IPS-15b (cell line): Measurements from ENCODE around the gene PTGS2.
"Not testable (repeated sequence)": the region's sequence is repeated elsewhere in the genome, so short reads cannot be mapped to it uniquely, and the experiment has no call there.

Source experiments
- H3K27me3 ChIP-seq: one replicate; pipeline ENCODE4 v1.6.1; 2013; ENCODE audit warnings: low read length; ENCODE audit not compliant: control insufficient read depth, insufficient read depth
- H3K36me3 ChIP-seq: one replicate; pipeline ENCODE4 v1.6.1; 2013; ENCODE audit warnings: low read length; ENCODE audit not compliant: control insufficient read depth, insufficient read depth
- H3K4me1 ChIP-seq: one replicate; pipeline ENCODE4 v1.6.1; 2013; ENCODE audit warnings: mild to moderate bottlenecking, low read length; ENCODE audit not compliant: control insufficient read depth, insufficient read depth
- H3K4me3 ChIP-seq: one replicate; pipeline ENCODE4 v1.5.1; 2013; ENCODE audit warnings: low read depth, low read length
- H3K9ac ChIP-seq: one replicate; pipeline ENCODE4 v1.6.1; 2013; ENCODE audit warnings: low read depth, mild to moderate bottlenecking, low read length
- H3K9me3 ChIP-seq: one replicate; pipeline ENCODE4 v1.6.1; 2013; ENCODE audit warnings: mild to moderate bottlenecking, low read length; ENCODE audit not compliant: control insufficient read depth, insufficient read depth

PTGS2 gene

DNA sequence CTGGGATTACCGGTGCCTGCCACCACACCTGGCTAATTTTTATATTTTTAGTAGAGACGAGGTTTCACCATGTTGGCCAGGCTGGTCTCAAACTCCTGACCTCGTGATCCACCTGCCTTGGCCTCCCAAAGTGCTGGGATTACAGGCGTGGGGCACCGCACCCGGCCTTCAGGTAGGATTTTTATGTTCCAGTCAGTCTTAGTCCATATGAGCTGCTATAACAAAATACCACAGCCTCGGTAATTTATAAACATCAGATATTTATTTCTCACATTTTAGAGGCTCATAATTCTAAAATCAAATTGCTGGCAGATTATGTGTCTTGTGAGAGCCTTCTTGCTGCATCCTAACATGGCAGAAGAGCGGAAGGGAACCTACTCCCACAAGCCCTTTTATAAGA is 16.0 kb downstream of the PTGS2 start:
- not testable (repeated sequence) for H3K4me3 ChIP-seq, H3K4me1 ChIP-seq, H3K9me3 ChIP-seq, H3K36me3 ChIP-seq, H3K27me3 ChIP-seq, H3K9ac ChIP-seq

DNA sequence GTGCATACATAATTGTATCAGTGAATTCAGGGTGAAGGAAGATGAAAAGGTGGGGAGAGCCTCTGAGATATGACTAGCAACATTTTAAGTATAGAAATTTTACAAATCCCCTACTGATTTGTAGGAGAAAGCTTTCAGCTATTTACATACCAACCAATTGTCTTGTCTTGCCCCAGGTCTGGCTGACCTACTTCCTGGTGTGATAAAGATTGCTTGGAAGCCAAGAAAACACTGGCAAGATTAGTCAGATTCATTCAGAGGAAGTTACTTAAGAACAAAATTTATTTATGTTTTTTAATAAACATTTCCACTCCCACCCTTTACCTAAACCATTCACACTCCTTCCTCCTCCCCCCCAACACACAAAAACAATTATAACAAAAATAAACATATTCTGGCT is 17.5 kb downstream of the PTGS2 start:
- Histone ChIP-seq H3K4me3 (no peak overlapping the region), H3K9ac (no peak overlapping the region), H3K4me1 (peaks cover 3% of the 10 kb centered on the region), H3K36me3 (no peaks in the 10 kb centered on the region), H3K9me3 (peaks cover 2% of the 10 kb centered on the region), H3K27me3 (no peaks in the 10 kb centered on the region)

GRCh38 chr1:186659890-186660341 is 20.3 kb downstream of the PTGS2 start:
- H3K9ac ChIP-seq, result no peak overlapping the region
- H3K4me1 ChIP-seq, result peaks cover 3% of the 10 kb centered on the region
- no peaks in the 10 kb centered on the region for H3K27me3 ChIP-seq
- peaks cover 2% of the 10 kb centered on the region for H3K9me3 ChIP-seq
- H3K36me3 ChIP-seq, result no peaks in the 10 kb centered on the region
- H3K4me3 ChIP-seq, result no peak overlapping the region

DNA sequence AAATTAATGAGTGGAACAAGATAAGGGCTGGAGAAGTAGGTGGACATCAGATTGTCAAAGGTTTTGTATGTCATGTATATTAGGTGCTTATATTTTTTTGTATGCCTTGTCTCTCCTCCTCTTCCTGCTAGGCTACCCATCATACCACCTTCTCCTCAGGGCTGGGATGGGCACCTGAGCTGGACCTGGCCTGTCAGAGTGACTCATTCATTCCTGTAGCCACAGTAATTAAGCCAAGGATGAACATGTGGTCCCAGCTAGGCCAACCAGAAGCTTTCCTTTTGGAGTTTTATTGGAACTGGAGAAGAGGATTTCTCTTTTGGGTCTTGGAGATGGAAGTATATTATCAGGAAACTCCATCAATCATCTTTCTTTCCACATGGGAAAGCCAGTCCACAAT is 21.2 kb downstream of the PTGS2 start:
- H3K27me3 ChIP-seq, result no peaks in the 10 kb centered on the region
- no peak overlapping the region for H3K9ac ChIP-seq
- H3K4me3 ChIP-seq, result no peak overlapping the region
- H3K4me1 ChIP-seq, result peaks cover 3% of the 10 kb centered on the region
- no peaks in the 10 kb centered on the region for H3K9me3 ChIP-seq
- no peaks in the 10 kb centered on the region for H3K36me3 ChIP-seq

DNA sequence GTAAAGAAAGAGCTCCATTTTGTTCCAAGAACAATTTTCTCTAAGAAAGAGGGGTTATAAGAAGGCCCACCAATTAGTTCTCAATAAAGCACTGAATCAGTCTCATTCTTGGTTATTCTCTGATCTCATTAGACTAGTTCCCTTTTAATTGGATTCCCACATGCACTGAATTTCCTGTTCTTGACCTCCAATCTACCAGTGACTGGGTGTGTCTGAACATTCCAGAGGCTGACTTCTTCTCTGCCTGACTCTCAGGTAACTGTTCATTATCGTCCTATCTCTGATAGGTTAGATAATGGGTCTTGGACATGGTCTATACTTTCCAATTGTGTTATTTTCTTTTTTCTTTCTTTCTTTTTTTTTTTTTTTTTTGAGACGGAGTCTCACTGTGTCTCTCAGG is 22.7 kb downstream of the PTGS2 start:
- Histone ChIP-seq H3K9me3 (no peaks in the 10 kb centered on the region), H3K36me3 (no peaks in the 10 kb centered on the region), H3K4me3 (no peak overlapping the region), H3K27me3 (no peaks in the 10 kb centered on the region), H3K4me1 (no peaks in the 10 kb centered on the region), H3K9ac (no peak overlapping the region)

DNA sequence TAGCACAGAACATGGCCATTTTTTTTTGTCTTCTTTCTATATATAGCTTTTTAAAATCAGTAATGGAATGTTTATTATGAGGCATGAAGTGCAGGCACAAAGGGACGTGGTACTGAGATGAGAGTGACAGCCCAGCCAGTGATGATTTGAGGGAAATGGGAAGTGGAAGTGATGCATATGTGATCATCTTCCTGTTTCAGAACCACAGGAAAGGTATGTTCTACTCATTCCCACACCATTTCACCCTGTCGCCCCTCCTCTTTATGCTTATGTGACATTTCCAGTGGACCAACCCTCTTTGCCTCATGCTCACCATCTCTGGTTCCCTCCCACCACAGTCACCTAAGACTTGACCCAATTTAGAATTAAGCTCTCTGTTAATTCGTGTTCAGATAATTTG is 24.3 kb downstream of the PTGS2 start:
- Histone ChIP-seq H3K9ac (no peak overlapping the region), H3K27me3 (no peaks in the 10 kb centered on the region), H3K4me1 (no peaks in the 10 kb centered on the region), H3K9me3 (no peaks in the 10 kb centered on the region), H3K36me3 (no peaks in the 10 kb centered on the region), H3K4me3 (no peak overlapping the region)

GRCh38 chr1:186654741-186655140 is 25.5 kb downstream of the PTGS2 start:
- H3K4me3 ChIP-seq, result no peak overlapping the region
- H3K9me3 ChIP-seq, result no peaks in the 10 kb centered on the region
- no peaks in the 10 kb centered on the region for H3K36me3 ChIP-seq
- H3K9ac ChIP-seq, result no peak overlapping the region
- H3K27me3 ChIP-seq, result no peaks in the 10 kb centered on the region
- H3K4me1 ChIP-seq, result no peaks in the 10 kb centered on the region

- Histone ChIP-seq H3K4me1 (peaks cover 5% of the 10 kb centered on the region), H3K9me3 (no peaks in the 10 kb centered on the region), H3K9ac (no peak overlapping the region), H3K4me3 (no peak overlapping the region), H3K27me3 (no peaks in the 10 kb centered on the region), H3K36me3 (no peaks in the 10 kb centered on the region)
Observed at GRCh38 chr1:186653312-186653711, 26.9 kb downstream of the PTGS2 start.

DNA sequence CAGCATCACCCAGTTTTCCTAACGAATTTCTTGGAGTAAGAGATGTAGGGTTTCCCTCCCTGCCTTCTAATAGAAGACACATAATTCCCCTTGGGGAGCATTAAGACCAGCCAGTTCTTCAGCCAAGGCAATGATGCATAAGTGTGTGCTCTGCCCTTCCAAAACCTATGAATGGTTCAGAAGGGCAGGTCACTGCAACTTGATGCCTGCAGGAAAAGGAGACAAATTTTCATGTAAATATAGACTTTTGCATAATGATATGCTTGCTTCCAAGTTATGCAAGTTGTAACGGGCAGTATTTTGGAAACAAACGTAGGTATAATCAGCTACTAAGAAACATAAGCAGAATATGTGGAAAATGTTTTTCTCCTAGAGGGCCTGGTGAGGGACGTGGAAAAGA is 31.6 kb downstream of the PTGS2 start:
- Histone ChIP-seq H3K4me1 (peaks cover 5% of the 10 kb centered on the region), H3K27me3 (no peaks in the 10 kb centered on the region), H3K4me3 (no peak overlapping the region), H3K9ac (no peak overlapping the region), H3K36me3 (no peaks in the 10 kb centered on the region), H3K9me3 (no peaks in the 10 kb centered on the region)

- not testable (repeated sequence) for H3K4me3 ChIP-seq, H3K9ac ChIP-seq, H3K36me3 ChIP-seq, H3K27me3 ChIP-seq, H3K9me3 ChIP-seq, H3K4me1 ChIP-seq
Observed at GRCh38 chr1:186647985-186648384, 32.2 kb downstream of the PTGS2 start.

DNA sequence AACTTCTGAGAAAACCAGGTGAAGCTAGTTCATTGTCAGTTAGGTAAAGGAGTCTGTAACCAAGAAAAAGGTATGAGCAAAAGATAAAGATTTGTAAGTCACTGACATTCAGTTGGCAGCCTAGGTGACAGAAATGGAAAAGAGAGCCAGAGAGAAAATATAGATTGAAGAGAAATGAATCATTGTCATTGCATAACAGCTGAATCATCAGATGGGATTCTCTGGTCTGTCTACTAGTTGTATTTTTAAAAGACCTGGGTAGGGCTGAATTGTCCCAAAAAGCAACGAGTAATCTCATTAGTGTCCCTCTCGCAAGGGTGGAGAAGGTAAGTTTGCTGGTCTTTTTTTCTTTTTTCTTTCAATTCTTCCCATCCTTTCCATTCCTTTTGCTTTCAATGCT is 36.6 kb downstream of the PTGS2 start:
- Histone ChIP-seq H3K9me3 (no peaks in the 10 kb centered on the region), H3K4me3 (no peak overlapping the region), H3K36me3 (no peaks in the 10 kb centered on the region), H3K4me1 (peaks cover 1% of the 10 kb centered on the region), H3K27me3 (no peaks in the 10 kb centered on the region), H3K9ac (no peak overlapping the region)

DNA sequence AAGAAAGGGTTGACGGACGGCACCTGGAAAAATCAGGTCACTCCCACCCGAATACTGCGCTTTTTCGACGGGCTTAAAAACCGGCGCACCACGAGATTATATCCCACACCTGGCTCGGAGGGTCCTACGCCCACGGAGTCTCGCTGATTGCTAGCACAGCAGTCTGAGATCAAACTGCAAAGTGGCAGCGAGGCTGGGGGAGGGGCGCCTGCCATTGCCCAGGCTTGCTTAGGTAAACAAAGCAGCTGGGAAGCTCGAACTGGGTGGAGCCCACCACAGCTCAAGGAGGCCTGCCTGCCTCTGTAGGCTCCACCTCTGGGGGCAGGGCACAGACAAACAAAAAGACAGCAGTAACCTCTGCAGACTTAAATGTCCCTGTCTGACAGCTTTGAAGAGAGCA is 42.7 kb downstream of the PTGS2 start:
- not testable (repeated sequence) for H3K36me3 ChIP-seq, H3K9me3 ChIP-seq, H3K4me1 ChIP-seq, H3K9ac ChIP-seq, H3K27me3 ChIP-seq
- peak overlapping the region; percentile 61 for H3K4me3 ChIP-seq

GRCh38 chr1:186636786-186637185 is 43.4 kb downstream of the PTGS2 start:
- H3K4me1 ChIP-seq, result no peaks in the 10 kb centered on the region
- peaks cover 4% of the 10 kb centered on the region for H3K27me3 ChIP-seq
- no peaks in the 10 kb centered on the region for H3K36me3 ChIP-seq
- H3K9ac ChIP-seq, result peak overlapping the region; percentile 61
- no peaks in the 10 kb centered on the region for H3K9me3 ChIP-seq
- H3K4me3 ChIP-seq, result peak overlapping the region; percentile 61
